Activated CD4-positive, alpha-beta memory T cell treated with anti-CD3 and anti-CD28 coated beads for 36 hours (primary cell): ENCODE results near the gene CRYZL1. TPM values are rescaled to one million over a fixed set of nuclear protein-coding genes. Genes with fewer than 3 reads are reported as not detected.

Experiments used
- CTCF ChIA-PET: fragments of 350-600 bp; sonication (Branson Sonifier 250); formaldehyde crosslinking; loops from one replicate; lab custom pipeline; 2021; ENCODE audit warnings: antibody characterized with exemption, inconsistent platforms; lab: Charles Lee
- POLR2A ChIA-PET: fragments of 350-600 bp; sonication (Branson Sonifier 250); formaldehyde crosslinking; loops from one replicate; lab custom pipeline; 2021; ENCODE audit warnings: antibody characterized with exemption; lab: Charles Lee
- DNase-seq: peaks from one replicate; pipeline ENCODE4 v3.0.0-alpha.2; 2020
- H3K27ac Mint-ChIP-seq: one replicate; pipeline ENCODE4 v1.8.0; 2021; ENCODE audit warnings: mixed read lengths
- H3K27me3 Mint-ChIP-seq: one replicate; pipeline ENCODE4 v1.8.0; 2021; ENCODE audit warnings: mixed read lengths
- H3K36me3 Mint-ChIP-seq: one replicate; pipeline ENCODE4 v1.8.0; 2021; ENCODE audit warnings: mixed read lengths
- H3K4me1 Mint-ChIP-seq: one replicate; pipeline ENCODE4 v1.8.0; 2021; ENCODE audit warnings: low read depth, mixed read lengths
- H3K4me3 Mint-ChIP-seq: one replicate; pipeline ENCODE4 v1.8.0; 2021; ENCODE audit warnings: mild to moderate bottlenecking, mixed read lengths
- H3K9me3 Mint-ChIP-seq: one replicate; pipeline ENCODE4 v1.8.0; 2021; ENCODE audit warnings: mixed read lengths
- intact Hi-C: fragments of 100-400 bp; cut with micrococcal nuclease; formaldehyde crosslinking; loops from one replicate; pipeline ENCODE4 v1.15.1; 2023
- total RNA-seq, 2 experiments: library from RNA; stranded (reverse); gene quantifications; one replicate each; pipeline ENCODE4 v1.2.3, GENCODE V29; 2021

The CRYZL1 gene
- total RNA-seq, 2 experiments from 2014 or later = 32.8 to 34.9 TPM

DNA sequence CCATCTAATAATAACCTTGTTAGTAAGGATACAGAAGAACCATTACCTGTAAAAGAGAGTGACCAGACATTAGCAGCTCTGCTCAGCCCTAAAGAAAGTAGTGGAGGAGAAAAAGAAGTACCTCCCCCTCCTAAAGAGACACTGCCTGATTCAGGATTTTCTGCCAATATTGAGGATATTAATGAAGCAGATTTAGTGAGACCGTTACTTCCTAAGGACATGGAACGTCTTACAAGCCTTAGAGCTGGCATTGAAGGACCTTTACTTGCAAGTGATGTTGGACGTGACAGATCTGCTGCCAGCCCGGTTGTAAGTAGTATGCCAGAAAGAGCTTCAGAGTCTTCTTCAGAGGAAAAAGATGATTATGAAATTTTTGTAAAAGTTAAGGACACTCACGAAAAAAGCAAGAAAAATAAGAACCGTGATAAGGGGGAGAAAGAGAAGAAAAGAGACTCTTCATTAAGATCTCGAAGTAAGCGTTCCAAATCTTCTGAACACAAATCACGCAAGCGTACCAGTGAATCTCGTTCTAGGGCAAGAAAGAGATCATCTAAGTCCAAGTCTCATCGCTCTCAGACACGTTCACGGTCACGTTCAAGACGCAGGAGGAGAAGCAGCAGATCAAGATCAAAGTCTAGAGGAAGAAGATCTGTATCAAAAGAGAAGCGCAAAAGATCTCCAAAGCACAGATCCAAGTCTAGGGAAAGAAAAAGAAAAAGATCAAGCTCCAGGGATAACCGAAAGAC is 87.1 kb downstream of the CRYZL1 start:
- intact Hi-C loops = no loop called here
- H3K9me3 Mint-ChIP-seq = no peaks in the 10 kb centered on the region
- POLR2A ChIA-PET = no interaction called here

DNA sequence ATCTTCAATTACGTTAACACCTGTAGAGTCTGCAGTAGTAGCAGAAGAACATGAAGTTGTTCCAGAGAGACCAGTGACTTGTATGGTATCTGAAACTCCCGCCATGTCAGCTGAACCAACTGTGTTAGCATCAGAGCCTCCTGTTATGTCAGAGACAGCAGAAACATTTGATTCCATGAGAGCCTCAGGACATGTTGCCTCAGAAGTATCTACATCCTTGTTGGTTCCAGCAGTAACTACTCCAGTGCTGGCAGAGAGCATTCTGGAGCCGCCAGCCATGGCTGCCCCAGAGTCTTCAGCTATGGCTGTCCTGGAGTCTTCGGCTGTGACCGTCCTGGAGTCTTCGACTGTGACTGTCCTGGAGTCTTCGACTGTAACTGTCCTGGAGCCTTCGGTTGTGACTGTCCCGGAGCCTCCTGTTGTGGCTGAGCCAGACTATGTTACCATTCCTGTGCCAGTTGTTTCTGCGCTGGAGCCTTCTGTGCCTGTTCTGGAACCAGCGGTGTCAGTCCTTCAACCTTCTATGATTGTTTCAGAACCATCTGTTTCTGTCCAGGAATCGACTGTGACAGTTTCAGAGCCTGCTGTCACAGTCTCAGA is 88.4 kb downstream of the CRYZL1 start:
- no peaks in the 10 kb centered on the region for H3K9me3 Mint-ChIP-seq
- peaks cover 75% of the 10 kb centered on the region for H3K36me3 Mint-ChIP-seq
- H3K27ac Mint-ChIP-seq = no peak overlapping the region
- intact Hi-C loops = no loop called here
- peaks cover 56% of the 10 kb centered on the region for H3K4me1 Mint-ChIP-seq
- H3K4me3 Mint-ChIP-seq = no peak overlapping the region
- no peak for DNase-seq
- no peaks in the 10 kb centered on the region for H3K27me3 Mint-ChIP-seq
- ChIA-PET POLR2A (no interaction called here), CTCF (no interaction called here)

More for the DNA sequence above, 87.1 kb downstream of the CRYZL1 start:
- Mint-ChIP-seq H3K4me3 (peak overlapping the region; percentile 6), H3K36me3 (peaks cover 75% of the 10 kb centered on the region), H3K27me3 (no peaks in the 10 kb centered on the region), H3K4me1 (peaks cover 56% of the 10 kb centered on the region), H3K27ac (no peak overlapping the region)
- DNase-seq = no peak
- CTCF ChIA-PET = interaction anchor here (1.7 kb wide), 1 partner anchor 51 kb away, joined by 5 read pairs; no protein-coding TSS in a partner anchor

DNA sequence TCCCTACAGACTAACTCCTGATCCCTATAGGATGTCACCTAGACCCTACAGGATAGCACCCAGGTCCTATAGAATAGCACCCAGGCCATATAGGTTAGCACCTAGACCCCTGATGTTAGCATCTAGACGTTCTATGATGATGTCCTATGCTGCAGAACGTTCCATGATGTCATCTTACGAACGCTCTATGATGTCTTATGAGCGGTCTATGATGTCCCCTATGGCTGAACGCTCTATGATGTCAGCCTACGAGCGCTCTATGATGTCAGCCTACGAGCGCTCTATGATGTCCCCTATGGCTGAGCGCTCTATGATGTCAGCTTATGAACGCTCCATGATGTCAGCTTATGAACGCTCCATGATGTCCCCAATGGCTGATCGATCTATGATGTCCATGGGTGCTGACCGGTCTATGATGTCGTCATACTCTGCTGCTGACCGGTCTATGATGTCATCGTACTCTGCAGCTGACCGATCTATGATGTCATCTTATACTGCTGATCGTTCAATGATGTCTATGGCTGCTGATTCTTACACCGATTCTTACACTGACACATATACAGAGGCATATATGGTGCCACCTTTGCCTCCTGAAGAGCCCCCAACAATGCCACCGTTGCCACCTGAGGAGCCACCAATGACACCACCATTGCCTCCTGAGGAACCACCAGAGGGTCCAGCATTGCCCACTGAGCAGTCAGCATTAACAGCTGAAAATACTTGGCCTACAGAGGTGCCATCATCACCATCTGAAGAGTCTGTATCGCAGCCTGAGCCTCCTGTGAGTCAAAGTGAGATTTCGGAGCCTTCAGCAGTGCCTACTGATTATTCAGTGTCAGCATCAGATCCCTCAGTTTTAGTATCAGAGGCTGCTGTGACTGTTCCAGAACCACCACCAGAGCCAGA is 89.2 kb downstream of the CRYZL1 start:
- Mint-ChIP-seq H3K36me3 (peaks cover 68% of the 10 kb centered on the region), H3K9me3 (no peaks in the 10 kb centered on the region), H3K4me1 (peaks cover 54% of the 10 kb centered on the region), H3K27ac (peak overlapping the region; percentile 38), H3K27me3 (no peaks in the 10 kb centered on the region), H3K4me3 (no peak overlapping the region)
- intact Hi-C loops = no loop called here
- ChIA-PET CTCF (no interaction called here), POLR2A (interaction anchor here (1.2 kb wide), 1 partner anchor 9 kb away, joined by 4 read pairs; the partner anchor contains the start of gene SON)
- no peak for DNase-seq

DNA sequence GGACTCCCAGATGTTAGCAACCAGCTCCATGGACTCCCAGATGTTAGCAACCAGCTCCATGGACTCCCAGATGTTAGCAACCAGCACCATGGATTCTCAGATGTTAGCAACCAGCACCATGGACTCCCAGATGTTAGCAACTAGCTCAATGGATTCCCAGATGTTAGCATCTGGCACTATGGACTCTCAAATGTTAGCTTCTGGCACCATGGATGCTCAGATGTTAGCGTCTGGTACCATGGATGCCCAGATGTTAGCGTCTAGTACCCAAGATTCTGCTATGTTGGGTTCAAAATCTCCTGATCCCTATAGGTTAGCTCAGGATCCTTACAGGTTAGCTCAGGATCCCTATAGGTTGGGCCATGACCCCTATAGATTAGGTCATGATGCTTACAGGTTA is 89.9 kb downstream of the CRYZL1 start:
- Mint-ChIP-seq H3K4me3 (no peak overlapping the region), H3K4me1 (peaks cover 51% of the 10 kb centered on the region), H3K27ac (no peak overlapping the region), H3K27me3 (no peaks in the 10 kb centered on the region), H3K9me3 (no peaks in the 10 kb centered on the region), H3K36me3 (peaks cover 65% of the 10 kb centered on the region)
- ChIA-PET POLR2A (interaction anchor here (1.2 kb wide), 1 partner anchor 9 kb away, joined by 4 read pairs; the partner anchor contains the start of gene SON), CTCF (interaction anchor here (0.8 kb wide), 1 partner anchor 54 kb away, joined by 4 read pairs; no protein-coding TSS in a partner anchor)
- no peak for DNase-seq
- intact Hi-C loops = no loop called here

DNA sequence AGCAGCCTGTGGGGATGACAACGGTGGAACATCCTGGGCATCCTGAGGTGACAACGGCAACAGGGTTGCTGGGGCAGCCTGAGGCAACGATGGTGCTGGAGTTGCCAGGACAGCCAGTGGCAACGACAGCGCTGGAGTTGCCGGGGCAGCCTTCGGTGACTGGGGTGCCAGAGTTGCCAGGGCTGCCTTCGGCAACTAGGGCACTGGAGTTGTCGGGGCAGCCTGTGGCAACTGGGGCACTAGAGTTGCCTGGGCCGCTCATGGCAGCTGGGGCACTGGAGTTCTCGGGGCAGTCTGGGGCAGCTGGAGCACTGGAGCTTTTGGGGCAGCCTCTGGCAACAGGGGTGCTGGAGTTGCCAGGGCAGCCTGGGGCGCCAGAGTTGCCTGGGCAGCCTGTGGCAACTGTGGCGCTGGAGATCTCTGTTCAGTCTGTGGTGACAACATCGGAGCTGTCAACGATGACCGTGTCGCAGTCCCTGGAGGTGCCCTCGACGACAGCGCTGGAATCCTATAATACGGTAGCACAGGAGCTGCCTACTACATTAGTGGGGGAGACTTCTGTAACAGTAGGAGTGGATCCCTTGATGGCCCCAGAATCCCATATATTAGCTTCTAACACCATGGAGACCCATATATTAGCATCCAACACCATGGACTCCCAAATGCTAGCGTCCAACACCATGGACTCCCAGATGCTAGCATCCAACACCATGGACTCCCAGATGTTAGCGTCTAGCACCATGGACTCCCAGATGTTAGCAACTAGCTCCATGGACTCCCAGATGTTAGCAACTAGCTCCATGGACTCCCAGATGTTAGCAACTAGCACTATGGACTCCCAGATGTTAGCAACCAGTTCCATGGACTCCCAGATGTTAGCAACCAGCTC is 90.5 kb downstream of the CRYZL1 start:
- DNase-seq = no peak
- CTCF ChIA-PET = interaction anchor here (0.8 kb wide), 1 partner anchor 55 kb away, joined by 4 read pairs; no protein-coding TSS in a partner anchor
- Mint-ChIP-seq H3K27me3 (no peaks in the 10 kb centered on the region), H3K27ac (no peak overlapping the region), H3K4me1 (peaks cover 49% of the 10 kb centered on the region), H3K36me3 (peaks cover 62% of the 10 kb centered on the region), H3K4me3 (no peak overlapping the region), H3K9me3 (no peaks in the 10 kb centered on the region)
- intact Hi-C loops = no loop called here
- POLR2A ChIA-PET = interaction anchor here (1.2 kb wide), 1 partner anchor 8 kb away, joined by 4 read pairs; the partner anchor contains the start of gene SON

DNA sequence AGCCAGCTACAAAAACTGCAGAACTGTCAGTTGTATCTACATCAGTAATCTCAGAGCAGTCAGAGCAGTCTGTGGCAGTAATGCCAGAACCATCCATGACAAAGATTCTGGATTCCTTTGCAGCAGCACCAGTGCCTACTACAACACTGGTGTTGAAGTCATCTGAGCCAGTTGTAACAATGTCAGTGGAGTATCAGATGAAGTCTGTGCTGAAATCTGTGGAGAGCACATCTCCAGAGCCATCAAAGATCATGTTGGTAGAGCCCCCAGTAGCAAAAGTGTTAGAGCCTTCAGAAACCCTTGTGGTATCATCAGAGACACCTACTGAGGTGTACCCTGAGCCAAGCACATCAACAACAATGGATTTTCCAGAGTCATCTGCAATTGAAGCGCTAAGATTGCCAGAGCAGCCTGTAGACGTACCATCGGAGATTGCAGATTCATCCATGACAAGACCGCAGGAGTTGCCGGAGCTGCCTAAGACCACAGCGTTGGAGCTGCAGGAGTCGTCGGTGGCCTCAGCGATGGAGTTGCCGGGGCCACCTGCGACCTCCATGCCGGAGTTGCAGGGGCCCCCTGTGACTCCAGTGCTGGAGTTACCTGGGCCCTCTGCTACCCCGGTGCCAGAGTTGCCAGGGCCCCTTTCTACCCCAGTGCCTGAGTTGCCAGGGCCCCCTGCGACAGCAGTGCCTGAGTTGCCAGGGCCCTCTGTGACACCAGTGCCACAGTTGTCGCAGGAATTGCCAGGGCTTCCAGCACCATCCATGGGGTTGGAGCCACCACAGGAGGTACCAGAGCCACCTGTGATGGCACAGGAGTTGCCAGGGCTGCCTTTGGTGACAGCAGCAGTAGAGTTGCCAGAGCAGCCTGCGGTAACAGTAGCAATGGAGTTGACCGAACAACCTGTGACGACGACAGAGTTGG is 91.4 kb downstream of the CRYZL1 start:
- CTCF ChIA-PET = interaction anchor here (1.3 kb wide), 1 partner anchor 55 kb away, joined by 3 read pairs; no protein-coding TSS in a partner anchor
- Mint-ChIP-seq H3K9me3 (no peaks in the 10 kb centered on the region), H3K27ac (no peak overlapping the region), H3K27me3 (no peaks in the 10 kb centered on the region), H3K36me3 (peaks cover 55% of the 10 kb centered on the region), H3K4me1 (peaks cover 48% of the 10 kb centered on the region), H3K4me3 (no peak overlapping the region)
- DNase-seq = no peak
- POLR2A ChIA-PET = no interaction called here
- intact Hi-C loops = loop anchor here (10.0 kb wide), 1 partner anchor 1065 kb away; the partner anchor contains the start of gene RCAN1

DNA sequence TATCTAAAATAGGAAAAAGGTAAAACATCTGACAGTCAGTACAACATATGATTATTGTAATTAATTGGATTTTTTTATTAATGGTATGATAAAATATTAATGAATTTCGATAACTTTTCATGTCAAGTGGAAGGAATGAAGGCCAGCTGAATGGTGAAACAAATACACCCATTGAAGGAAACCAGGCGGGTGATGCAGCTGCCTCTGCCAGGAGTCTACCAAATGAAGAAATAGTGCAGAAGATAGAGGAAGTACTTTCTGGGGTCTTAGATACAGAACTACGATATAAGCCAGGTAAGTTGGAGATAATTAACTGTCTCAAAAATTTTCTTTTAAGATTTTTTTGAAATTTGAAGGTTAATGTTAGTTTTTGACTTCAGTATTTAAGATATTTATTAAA is 95.5 kb downstream of the CRYZL1 start:
- ChIA-PET POLR2A (no interaction called here), CTCF (no interaction called here)
- Mint-ChIP-seq H3K27me3 (no peaks in the 10 kb centered on the region), H3K4me3 (no peak overlapping the region), H3K27ac (no peak overlapping the region), H3K9me3 (no peaks in the 10 kb centered on the region), H3K4me1 (peaks cover 26% of the 10 kb centered on the region), H3K36me3 (peaks cover 46% of the 10 kb centered on the region)
- no peak for DNase-seq
- intact Hi-C loops = loop anchor here (10.0 kb wide), 1 partner anchor 1069 kb away; the partner anchor contains the start of gene RCAN1

DNA sequence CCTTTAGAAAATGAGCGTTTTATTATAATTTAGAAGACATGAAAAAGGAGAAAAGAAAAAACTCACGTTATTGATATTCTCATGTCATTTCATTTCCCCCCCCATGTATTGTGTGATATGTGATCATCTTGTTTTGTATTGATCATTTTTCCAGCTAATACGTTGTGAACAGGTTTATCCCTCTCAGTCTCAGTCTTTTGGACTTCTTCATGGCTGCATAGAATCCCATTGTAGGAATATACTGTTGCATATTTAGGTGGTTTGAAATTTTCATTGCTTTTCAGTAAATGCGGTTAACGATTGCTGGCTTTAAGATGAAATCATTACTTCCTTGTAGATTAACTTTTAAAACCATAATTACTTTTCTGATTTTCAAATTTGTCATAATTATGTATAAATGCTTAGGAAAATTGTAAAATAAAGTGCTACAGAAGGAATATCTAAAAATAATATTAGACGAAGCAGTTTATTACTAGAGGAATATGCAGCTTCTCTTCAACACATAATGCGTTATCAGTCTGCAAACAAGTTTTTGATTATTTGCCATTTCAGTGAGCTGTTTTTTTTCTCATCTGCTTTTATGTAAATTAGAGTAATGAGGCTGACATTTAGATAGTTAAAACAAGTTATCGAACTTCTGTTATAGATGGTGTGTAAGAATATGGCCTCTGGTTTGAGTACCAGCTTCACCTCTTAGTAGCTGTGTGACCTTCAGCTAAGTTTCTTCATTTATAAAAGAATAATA is 96.9 kb downstream of the CRYZL1 start:
- peaks cover 44% of the 10 kb centered on the region for H3K36me3 Mint-ChIP-seq
- H3K9me3 Mint-ChIP-seq = no peaks in the 10 kb centered on the region
- no peak for DNase-seq
- peaks cover 32% of the 10 kb centered on the region for H3K4me1 Mint-ChIP-seq
- intact Hi-C loops = loop anchor here (5.0 to 10.0 kb wide), 4 partner anchors 63 to 1070 kb away; partner anchors contain the start of genes ATP5PO, IL10RB and RCAN1
- no peaks in the 10 kb centered on the region for H3K27me3 Mint-ChIP-seq
- H3K4me3 Mint-ChIP-seq = peak overlapping the region; percentile 96
- POLR2A ChIA-PET = interaction anchor here (0.6 to 3.0 kb wide), 3 partner anchors 35 to 90 kb away, joined by 3 to 16 read pairs (median 4); partner anchors contain the start of gene DONSON
- peak overlapping the region; percentile 100 for H3K27ac Mint-ChIP-seq
- CTCF ChIA-PET = interaction anchor here (1.1 to 2.7 kb wide), 6 partner anchors 12 to 183 kb away, joined by 4 to 29 read pairs (median 6); partner anchors contain the start of genes DONSON and TMEM50B

DNA sequence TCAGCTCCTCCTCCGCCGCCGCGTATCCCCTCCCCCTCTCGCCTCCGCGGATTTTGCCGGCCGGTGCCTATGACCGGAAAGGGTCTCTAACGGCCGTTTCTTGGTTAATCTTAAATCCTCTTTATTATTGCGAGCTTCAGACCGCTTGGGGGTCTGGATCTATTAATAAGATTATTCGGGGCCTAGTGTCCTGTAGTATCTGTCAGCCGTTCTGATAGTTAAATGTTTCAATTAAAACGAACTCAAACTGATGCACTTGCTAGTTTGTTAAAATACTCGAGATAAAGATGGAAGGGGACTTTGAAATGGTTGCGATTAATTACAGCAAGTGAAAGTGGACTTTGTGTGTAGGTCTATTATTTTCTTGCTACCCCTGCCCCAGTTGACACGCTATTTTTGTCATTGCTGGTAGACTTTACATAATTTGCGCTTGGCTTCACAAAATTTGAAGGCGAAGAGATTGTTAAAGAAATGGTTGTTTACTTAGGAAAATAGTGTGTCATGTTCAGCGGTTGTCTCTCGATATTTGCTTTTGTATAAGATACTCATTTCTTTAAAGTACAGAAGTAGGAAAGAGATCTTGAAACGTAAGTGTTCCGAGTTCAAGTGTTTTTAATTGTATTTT is 97.9 kb downstream of the CRYZL1 start:
- Mint-ChIP-seq H3K27ac (peak overlapping the region; percentile 100), H3K9me3 (no peaks in the 10 kb centered on the region), H3K4me1 (peaks cover 29% of the 10 kb centered on the region), H3K4me3 (peak overlapping the region; percentile 96), H3K27me3 (no peaks in the 10 kb centered on the region), H3K36me3 (peaks cover 40% of the 10 kb centered on the region)
- ChIA-PET POLR2A (interaction anchor here (0.5 to 3.0 kb wide), 10 partner anchors 8 to 1124 kb away, joined by 3 to 16 read pairs (median 4); partner anchors contain the start of genes DNAJC28, DONSON and TMEM50B), CTCF (interaction anchor here (1.5 to 2.7 kb wide), 5 partner anchors 13 to 182 kb away, joined by 4 to 29 read pairs (median 6); partner anchors contain the start of gene TMEM50B)
- DNase-seq = peak; percentile 86
- intact Hi-C loops = loop anchor here (1.0 to 10.0 kb wide), 7 partner anchors 64 to 1071 kb away; partner anchors contain the start of genes ATP5PO, IFNAR1, IL10RB and RCAN1
